Mesodermal cell (in vitro differentiated cells): ENCODE data around the gene SMAD7.
A peak's percentile ranks its signal among the peaks of the same experiment; 100 is the strongest.

Source experiments
- H3K27ac ChIP-seq: 2 replicates; pipeline ENCODE4 v1.7.0; 2013; ENCODE audit warnings: mild to moderate bottlenecking, low read depth, low read length, moderate library complexity; ENCODE audit not compliant: severe bottlenecking
- H3K36me3 ChIP-seq: 2 replicates; pipeline ENCODE4 v1.7.1; 2013; ENCODE audit warnings: mild to moderate bottlenecking, low read length, moderate library complexity; ENCODE audit not compliant: control insufficient read depth, insufficient read depth
- H3K4me1 ChIP-seq: one replicate; pipeline ENCODE4 v1.7.1; 2013; ENCODE audit warnings: mild to moderate bottlenecking, low read length; ENCODE audit not compliant: insufficient read depth, control insufficient read depth, poor library complexity, severe bottlenecking
- H3K4me3 ChIP-seq: 2 replicates; pipeline ENCODE4 v1.7.0; 2013; ENCODE audit warnings: low read length, control low read depth, mild to moderate bottlenecking; ENCODE audit not compliant: insufficient read depth, poor library complexity, severe bottlenecking; ENCODE audit errors: extremely low read depth
- H3K9me3 ChIP-seq: 2 replicates; pipeline ENCODE4 v1.7.1; 2013; ENCODE audit warnings: mild to moderate bottlenecking, low read length, moderate library complexity; ENCODE audit not compliant: control insufficient read depth
- WGBS, 2 experiments: methylation state at CpG; one replicate each; pipeline ENCODE4 v1.1.5; 2013; ENCODE audit warnings: missing lambda C conversion rate in 2 of 2; ENCODE audit not compliant: insufficient coverage in 2 of 2; 5-methylcytosine and 5-hydroxymethylcytosine counted together

The SMAD7 gene

DNA sequence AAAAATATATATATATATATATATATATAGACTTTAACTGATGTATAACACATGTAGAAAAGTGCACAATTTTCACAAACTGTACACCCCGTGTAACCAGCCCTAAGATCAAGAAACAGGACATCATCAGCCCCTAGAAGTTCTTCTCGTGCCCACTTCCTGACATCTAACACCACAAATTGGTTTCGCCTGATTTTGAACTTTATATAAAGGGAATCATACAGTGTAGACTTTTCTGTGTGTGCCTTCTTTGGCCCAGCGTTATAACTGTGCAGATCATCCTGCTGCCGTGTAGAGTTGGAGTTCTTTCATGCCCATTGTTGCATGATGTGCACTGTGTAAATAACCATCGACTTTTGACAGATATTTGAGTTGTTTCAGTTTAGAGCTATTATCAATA is 41.0 kb downstream of the SMAD7 start:
- WGBS, 2 experiments: 100% methylated on average over 2 of the region's 6 CpGs
- Histone ChIP-seq H3K9me3 (peaks cover 9% of the 10 kb centered on the region), H3K36me3 (no peaks in the 10 kb centered on the region), H3K4me3 (no peak overlapping the region), H3K27ac (no peak overlapping the region), H3K4me1 (no peaks in the 10 kb centered on the region)

DNA sequence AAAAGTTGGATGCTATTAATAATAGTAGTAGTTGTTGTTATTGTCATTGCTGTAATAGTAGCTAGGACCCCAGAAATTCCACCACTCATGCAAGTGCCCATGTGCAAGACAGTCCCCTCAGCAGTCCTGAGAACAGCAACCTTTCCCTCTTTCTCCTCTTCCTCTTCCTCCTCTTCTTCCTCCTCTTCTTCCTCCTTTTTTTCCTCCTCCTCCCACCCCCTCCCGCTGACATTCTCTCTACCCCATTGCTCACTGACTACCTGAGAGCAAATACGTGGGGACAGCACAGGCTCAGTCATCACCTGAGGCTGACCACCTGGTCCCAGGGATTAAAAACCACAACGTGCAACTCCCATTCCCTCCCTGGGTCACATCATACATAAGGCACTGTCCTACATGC is 41.8 kb downstream of the SMAD7 start:
- H3K4me1 ChIP-seq: peaks cover 5% of the 10 kb centered on the region
- H3K4me3 ChIP-seq: no peak overlapping the region
- no peak overlapping the region for H3K27ac ChIP-seq
- no peaks in the 10 kb centered on the region for H3K36me3 ChIP-seq
- peaks cover 16% of the 10 kb centered on the region for H3K9me3 ChIP-seq
- 94 to 100% methylated on average over 1 to 2 of the region's 3 CpGs for WGBS, 2 experiments

DNA sequence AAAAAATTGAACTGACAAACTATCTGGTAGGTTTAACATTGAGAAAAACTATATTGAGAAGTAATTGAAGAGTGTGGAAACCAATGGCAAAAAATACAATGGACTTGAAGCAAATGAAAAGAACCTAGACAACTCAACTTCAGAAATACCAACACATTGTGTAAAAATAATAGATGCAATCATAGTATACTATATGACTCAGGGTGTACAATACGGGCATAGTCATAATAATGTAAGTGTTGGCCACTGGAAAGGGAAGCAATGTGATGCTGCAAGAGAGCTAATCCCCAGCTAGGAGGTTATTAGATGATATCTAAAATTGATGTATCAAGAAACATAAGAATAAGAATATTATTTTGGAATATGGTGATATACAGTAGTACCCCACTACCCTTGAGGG is 45.3 kb downstream of the SMAD7 start:
- Histone ChIP-seq H3K27ac (no peak overlapping the region), H3K36me3 (no peaks in the 10 kb centered on the region)
- WGBS, 2 experiments: no CpG with 5 or more reads among the region's 1 CpG

DNA sequence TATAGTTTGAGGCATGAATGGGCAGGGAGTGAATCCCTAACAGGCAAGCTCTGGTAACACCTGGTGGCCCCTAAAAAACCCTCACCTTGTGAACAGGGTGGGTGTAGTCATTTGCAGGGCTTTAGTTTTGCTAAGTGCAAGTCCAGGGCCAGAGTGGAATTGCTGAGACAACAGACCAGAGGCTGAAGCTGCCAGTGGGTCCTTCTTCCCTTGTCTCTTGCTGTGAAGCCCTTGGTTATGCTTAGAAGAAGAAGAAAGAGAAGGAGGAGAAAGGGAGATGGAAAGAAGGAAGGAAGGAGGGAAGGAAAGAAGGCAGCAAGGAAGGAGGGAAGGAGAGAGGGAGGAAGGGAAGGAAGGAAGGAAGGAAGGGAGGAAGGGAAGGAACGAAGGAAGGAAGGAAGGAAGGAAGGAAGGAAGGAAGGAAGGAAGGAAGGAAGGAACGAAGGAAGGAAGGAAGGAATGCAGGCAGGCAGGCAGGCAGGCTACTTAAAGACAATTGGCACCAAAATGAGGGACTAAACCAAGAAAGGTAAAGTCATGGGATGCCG is 45.8 kb downstream of the SMAD7 start:
- H3K27ac ChIP-seq: no peak overlapping the region
- 93 to 95% methylated on average over 3 of the region's 3 CpGs for WGBS, 2 experiments

More for the DNA sequence above, 45.3 kb downstream of the SMAD7 start:
- H3K4me1 ChIP-seq: peaks cover 15% of the 10 kb centered on the region
- peaks cover 16% of the 10 kb centered on the region for H3K9me3 ChIP-seq
- no peak overlapping the region for H3K4me3 ChIP-seq

DNA sequence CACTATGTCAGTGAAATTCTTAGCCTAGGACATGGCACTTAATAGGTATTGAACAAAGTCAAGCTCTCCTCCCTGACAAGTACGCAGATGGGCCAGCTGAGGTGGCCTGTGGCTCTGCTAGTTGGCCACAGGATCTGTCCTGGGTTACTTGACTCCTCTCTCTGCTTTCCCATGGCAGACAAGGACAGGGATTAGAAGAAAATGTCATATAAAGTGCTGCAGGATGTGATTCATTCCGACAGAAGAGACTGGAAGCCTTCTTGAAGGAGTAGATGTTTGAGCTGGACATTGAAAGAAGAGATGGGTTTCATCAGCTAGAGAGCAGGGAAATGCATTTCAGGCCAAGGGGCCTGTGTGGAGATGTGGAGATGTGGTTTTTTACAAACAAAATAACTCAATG is 46.7 kb downstream of the SMAD7 start:
- peaks cover 16% of the 10 kb centered on the region for H3K9me3 ChIP-seq
- no peak overlapping the region for H3K4me3 ChIP-seq
- no peaks in the 10 kb centered on the region for H3K36me3 ChIP-seq
- peaks cover 15% of the 10 kb centered on the region for H3K4me1 ChIP-seq
- peak overlapping the region; percentile 53 for H3K27ac ChIP-seq
- WGBS, 2 experiments: 94 to 100% methylated on average over 2 of the region's 2 CpGs

More for the DNA sequence above, 45.8 kb downstream of the SMAD7 start:
- H3K36me3 ChIP-seq: no peaks in the 10 kb centered on the region
- peaks cover 15% of the 10 kb centered on the region for H3K4me1 ChIP-seq
- peaks cover 16% of the 10 kb centered on the region for H3K9me3 ChIP-seq
- no peak overlapping the region for H3K4me3 ChIP-seq

DNA sequence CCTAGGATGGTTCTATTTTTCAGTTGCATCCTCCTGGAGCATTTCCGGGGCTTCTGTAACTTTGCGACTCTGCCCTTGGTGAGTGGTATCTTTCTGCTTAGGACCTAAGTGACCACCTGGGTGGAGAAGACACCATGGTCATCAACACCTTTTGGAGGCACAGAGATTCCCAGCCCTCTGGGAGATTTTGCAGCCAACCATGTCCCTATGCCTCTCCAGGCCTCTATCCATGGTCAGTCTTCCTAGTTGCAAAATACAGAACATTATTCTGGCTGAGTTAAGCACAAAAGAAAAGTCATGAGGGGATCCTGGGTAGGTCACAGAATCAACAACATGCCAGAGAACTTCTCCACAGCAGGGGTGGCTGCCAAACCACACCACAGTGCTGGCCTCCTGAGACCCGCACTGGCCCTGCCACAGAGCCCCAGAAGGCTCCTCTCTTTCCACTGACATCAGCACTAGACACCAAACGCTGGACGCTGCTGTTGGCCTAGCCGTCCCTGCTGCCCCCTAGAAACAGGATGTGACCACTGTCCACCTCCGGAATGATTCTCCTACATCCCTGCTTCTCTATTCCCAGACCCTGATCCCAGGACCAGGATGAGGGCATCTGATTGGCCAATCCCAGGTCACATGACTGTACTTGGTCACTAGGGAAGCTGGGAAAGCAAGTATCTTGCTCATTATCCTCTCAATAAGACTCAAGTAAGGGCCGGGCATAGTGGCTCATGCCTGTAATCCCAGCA is 47.7 kb downstream of the SMAD7 start:
- WGBS, 2 experiments: 92 to 97% methylated on average over 5 to 7 of the region's 8 CpGs
- peaks cover 16% of the 10 kb centered on the region for H3K9me3 ChIP-seq
- H3K4me1 ChIP-seq: peaks cover 15% of the 10 kb centered on the region
- H3K27ac ChIP-seq: no peak overlapping the region
- H3K4me3 ChIP-seq: no peak overlapping the region
- H3K36me3 ChIP-seq: no peaks in the 10 kb centered on the region

DNA sequence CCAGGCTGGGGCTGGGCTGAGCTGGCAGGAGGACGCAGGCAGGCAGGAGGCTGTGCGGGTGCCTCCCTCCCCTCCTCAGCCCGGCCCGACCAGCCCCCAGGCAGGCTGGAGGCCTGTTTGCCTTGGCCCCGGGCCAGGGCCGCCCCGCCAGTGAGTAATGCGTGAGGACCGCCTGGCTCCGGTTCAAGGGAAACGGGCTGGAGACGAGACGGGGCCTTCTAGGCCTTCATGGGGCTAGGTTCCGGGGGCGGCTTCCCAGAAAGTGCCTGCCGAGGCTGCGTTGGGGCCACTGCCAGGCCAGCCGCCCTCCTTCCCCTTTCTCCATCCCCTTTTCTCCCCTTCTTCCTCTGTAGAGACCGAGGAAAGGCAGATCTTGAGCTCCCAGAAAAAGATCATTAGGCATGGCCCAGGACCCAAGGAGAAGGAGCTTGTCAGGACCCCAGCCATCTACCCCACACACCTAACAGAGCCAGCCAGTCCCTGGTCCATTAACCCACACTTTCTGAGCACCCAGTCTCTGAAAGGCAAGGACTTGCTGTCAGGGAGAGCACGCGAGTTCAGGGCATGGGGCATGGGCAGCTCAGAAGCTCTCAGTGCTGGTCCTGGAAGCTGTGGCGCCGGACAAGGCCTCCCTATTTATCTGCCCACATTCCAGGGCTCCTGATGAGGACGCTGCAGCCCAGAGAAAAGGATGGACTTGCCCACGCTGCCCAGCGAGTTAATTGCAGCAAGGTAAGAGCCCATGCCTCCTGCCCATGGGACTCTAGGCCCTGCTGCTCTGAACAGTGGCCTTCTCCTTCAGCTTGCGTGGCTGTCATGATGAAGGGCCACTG is 48.5 kb downstream of the SMAD7 start:
- H3K36me3 ChIP-seq: no peaks in the 10 kb centered on the region
- H3K27ac ChIP-seq: peak overlapping the region; percentile 29
- 84 to 91% methylated on average over 19 to 27 of the region's 27 CpGs for WGBS, 2 experiments
- peaks cover 16% of the 10 kb centered on the region for H3K9me3 ChIP-seq
- H3K4me1 ChIP-seq: peaks cover 15% of the 10 kb centered on the region
- no peak overlapping the region for H3K4me3 ChIP-seq

DNA sequence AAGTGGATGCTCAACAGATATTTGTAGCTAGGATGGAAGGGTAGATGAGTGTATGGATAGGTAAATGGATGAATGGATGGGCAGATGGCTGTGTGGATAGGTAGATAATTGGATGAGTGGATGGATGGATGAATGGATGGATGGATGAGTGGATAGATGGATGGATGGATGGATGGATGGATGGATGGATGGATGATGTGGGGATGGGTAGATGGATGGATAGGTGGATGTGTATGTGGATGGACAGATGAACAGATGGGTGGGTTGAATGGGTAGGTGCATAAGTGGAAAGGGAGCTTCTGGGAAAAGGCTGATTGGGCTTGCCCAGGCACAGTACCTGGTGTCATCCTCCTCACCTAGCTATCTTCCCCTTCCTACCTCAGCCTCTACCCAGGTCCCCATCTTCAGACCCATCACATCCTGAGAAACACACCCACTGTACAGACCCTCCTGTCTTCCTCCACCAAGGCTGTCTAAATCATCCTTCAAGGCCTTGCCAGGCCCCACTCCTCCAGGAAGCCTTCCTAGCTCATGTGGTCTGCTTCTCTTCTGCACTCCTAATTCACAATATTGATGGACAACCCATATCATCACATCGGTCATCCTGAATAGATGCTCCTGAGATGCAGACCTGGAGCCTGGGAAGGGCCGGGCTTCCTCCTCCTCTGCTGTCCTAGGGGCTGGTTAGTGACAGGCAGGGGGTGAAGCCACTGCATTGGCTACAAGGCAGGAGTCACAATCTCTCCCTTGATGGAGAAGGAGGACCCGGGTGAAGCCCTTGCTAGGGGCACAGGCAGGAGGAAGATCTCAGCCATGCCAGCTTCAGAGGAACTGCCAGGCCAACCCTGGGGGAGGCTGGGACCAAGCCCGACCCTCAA is 49.4 kb downstream of the SMAD7 start:
- Histone ChIP-seq H3K4me3 (no peak overlapping the region), H3K27ac (no peak overlapping the region), H3K9me3 (peaks cover 16% of the 10 kb centered on the region), H3K36me3 (no peaks in the 10 kb centered on the region), H3K4me1 (peaks cover 15% of the 10 kb centered on the region)
- WGBS, 2 experiments: 92 to 98% methylated on average over 4 of the region's 4 CpGs

DNA sequence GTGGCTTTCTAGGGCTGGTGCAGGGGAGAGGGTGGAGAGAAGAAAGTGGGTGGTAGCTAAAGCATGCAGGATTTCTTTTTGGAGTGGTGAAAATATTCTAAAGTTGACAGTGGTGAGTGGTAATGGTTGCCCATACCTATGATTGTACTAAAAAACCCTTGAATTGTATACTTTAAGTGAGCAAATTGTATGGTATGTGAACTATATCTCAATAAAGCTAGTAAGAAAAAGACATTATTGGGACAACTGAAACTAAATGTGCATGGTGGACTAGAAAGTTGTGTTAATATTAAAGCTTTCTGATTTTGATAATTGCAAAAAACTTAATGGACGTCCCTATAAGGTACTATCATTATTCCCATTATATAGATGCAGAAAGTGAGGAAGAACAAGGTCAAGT is 50.3 kb downstream of the SMAD7 start:
- WGBS, 2 experiments: 100% methylated on average over 1 of the region's 1 CpG; no CpG with 5 or more reads in 1 of the 2 experiments
- no peak overlapping the region for H3K27ac ChIP-seq
- H3K9me3 ChIP-seq: peaks cover 14% of the 10 kb centered on the region
- H3K4me3 ChIP-seq: no peak overlapping the region
- no peaks in the 10 kb centered on the region for H3K36me3 ChIP-seq
- H3K4me1 ChIP-seq: peaks cover 15% of the 10 kb centered on the region

DNA sequence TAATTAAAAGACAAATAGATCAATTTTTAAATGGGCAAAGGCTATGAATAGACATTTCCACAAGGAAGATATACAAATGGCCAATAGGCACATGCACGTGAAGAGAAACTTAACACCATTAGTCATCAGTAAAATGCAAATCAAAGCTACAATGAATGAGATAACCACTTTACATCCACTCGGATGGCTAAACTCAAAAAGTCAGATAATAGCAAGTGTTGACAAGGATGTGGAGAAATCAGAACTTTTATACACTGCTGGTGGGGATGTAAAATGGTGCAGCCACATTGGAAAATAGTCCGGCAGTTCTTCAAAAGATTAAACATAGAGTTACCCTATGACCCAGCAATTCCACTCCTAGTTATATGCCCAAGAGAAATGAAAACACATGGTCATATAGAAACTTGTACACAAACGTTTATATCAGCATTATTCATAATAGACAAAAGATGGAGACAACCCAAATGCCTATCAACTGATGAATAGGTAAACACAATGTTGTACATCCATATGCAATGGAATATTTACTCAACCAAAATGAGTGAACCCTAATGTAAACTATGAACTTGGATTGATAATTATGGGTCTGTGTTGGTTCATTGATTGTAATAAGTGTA is 51.1 kb downstream of the SMAD7 start:
- no peaks in the 10 kb centered on the region for H3K36me3 ChIP-seq
- H3K4me3 ChIP-seq: no peak overlapping the region
- no CpG with 5 or more reads among the region's 4 CpGs for WGBS, 2 experiments
- no peak overlapping the region for H3K27ac ChIP-seq
- peaks cover 15% of the 10 kb centered on the region for H3K4me1 ChIP-seq
- H3K9me3 ChIP-seq: peaks cover 6% of the 10 kb centered on the region
